ENCODE measurements around the gene KRTAP10-9. TPM values are rescaled to one million over a fixed set of nuclear protein-coding genes. Genes with fewer than 3 reads are reported as not detected.

The KRTAP10-9 gene
- total RNA-seq, 1 experiment from 2014 or later = not detected

DNA sequence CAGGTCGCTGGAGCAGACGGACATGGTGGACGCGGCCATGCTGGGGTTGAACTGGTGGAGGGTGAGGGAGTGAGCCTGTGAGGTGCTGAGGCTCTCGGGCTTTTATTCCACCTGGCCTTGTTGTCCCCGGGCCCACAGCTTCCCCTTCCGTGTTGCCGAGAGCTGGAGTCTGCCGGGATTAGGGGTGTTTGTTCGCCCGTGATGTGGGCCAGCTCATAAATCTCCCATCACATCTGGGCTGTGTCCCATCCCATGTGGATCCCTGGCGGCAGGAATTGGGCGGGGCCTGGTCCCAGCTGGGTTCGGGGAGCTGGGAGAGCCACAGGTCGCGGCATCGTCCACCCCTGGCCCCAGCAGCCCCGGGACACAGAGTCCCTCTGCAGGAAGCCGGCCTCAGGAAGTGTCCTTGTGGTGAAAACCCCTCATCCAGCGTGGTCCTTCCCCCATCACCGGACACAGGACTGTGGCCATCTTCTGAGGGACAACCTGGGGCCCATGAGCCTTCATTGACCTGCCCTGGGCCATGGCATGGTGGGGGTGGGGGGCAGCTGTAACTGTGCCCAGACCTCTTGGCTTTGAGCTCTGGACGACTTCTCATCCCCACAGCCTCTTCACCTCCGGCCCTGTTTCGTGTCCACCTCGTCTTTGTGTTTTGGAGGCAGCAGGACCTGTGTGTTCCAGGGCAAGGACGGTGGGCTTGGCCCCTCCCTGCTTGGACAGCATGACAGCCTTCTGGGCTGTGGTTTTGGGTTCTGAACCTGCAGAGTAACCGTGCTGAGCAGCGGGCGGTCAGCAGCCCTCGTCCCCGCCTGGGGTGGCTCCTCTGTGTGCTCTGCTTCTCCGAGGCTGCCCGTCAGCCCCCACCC is 34.2 kb upstream of the KRTAP10-9 start, which contains the start of gene KRTAP10-6:
KRTAP10-6 (minus strand) TSS at position 60 of the 866 bp plus-strand sequence; CDS start at position 39, 21 bp downstream.
- no peak for DNase-seq (ENCODE audit: low spot score)
- no TSS peak for BruUV-seq (replicated peaks)
- TF ChIP-seq, protein P1, sequence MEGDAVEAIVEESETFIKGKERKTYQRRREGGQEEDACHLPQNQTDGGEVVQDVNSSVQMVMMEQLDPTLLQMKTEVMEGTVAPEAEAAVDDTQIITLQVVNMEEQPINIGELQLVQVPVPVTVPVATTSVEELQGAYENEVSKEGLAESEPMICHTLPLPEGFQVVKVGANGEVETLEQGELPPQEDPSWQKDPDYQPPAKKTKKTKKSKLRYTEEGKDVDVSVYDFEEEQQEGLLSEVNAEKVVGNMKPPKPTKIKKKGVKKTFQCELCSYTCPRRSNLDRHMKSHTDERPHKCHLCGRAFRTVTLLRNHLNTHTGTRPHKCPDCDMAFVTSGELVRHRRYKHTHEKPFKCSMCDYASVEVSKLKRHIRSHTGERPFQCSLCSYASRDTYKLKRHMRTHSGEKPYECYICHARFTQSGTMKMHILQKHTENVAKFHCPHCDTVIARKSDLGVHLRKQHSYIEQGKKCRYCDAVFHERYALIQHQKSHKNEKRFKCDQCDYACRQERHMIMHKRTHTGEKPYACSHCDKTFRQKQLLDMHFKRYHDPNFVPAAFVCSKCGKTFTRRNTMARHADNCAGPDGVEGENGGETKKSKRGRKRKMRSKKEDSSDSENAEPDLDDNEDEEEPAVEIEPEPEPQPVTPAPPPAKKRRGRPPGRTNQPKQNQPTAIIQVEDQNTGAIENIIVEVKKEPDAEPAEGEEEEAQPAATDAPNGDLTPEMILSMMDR (conservative IDR thresholded peaks at IDR 0.05; ENCODE audit: low read depth, low read length) = no peak
- no peak for TF ChIP-seq EZH2 (IDR thresholded peaks at IDR 0.05; ENCODE audit: borderline replicate concordance, low read depth, low read length, poor library complexity, severe bottlenecking)
- Histone ChIP-seq H3K27me3 (replicated peaks; ENCODE audit: insufficient read depth, low read depth, low read length, poor library complexity) (no peaks in the 10 kb centered on the region), H3K9me3 (ENCODE audit: low read depth, low read length, poor library complexity, severe bottlenecking) (no peaks in the 10 kb centered on the region), H3K27ac (ENCODE audit: low read depth, low read length, poor library complexity, severe bottlenecking) (no peak within 1 kb of the TSS), H3K36me3 (ENCODE audit: insufficient read depth, low read length, poor library complexity, severe bottlenecking) (no peaks in the 10 kb centered on the region), H3K4me3 (ENCODE audit: low read depth, low read length, poor library complexity, severe bottlenecking) (no peak within 1 kb of the TSS), H3K4me1 (ENCODE audit: insufficient read depth, low read length, poor library complexity, severe bottlenecking) (no peaks in the 10 kb centered on the region)
- intact Hi-C loops (cut with micrococcal nuclease; ENCODE audit: unreplicated experiment) = no loop called here
- ChIA-PET CTCF (no interaction called here), POLR2A (ENCODE audit: low non-redundant PET) (no interaction called here)

DNA sequence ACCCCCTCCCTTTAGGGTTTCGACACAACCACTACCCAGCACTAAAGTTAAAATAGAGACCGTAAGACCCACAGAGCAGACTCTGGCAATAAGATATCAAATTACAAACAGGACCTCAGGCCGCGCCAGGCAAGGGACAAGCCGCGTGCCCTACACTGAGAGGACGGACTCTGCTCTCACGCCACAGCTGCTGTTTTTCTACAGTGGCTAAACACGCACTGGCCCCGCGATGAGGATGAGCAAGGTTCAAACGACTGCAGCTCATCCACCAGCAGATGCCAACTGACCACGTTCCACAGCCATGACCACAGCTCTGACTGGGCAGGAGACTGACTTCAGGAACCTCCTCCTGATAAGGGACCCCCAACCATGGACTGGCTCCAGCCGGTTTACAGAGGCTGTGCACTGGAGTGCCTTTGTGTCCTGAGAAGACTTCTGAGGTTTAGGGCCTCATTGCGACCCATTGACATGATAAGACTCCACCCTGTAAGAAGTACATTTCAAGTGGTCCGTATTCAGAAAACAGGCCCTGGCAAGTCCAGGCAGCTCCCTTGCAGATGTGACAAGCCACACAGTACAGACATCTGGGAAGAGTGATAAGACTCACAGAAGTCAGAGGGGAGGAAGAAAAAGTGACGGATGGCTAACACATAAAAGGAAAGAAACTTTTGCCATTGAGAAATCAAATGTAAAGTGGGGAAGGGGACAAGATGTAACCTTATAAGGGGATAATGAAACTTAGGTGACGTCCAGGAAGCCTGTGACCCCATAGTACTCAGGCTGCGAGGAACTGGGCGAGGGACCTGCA is 33.1 kb upstream of the KRTAP10-9 start:
- ChIA-PET CTCF (no interaction called here), POLR2A (ENCODE audit: low non-redundant PET) (no interaction called here)
- no peak for DNase-seq (ENCODE audit: low spot score)
- H3K4me1 ChIP-seq (ENCODE audit: insufficient read depth, low read length, poor library complexity, severe bottlenecking) = no peaks in the 10 kb centered on the region
- H3K27ac ChIP-seq (ENCODE audit: low read depth, low read length, poor library complexity, severe bottlenecking) = no peak overlapping the region
- no peaks in the 10 kb centered on the region for H3K36me3 ChIP-seq (ENCODE audit: insufficient read depth, low read length, poor library complexity, severe bottlenecking)
- BruUV-seq (replicated peaks) = no TSS peak
- H3K9me3 ChIP-seq (ENCODE audit: low read depth, low read length, poor library complexity, severe bottlenecking) = peaks cover 2% of the 10 kb centered on the region
- no peak overlapping the region for H3K4me3 ChIP-seq (ENCODE audit: low read depth, low read length, poor library complexity, severe bottlenecking)
- intact Hi-C loops (cut with micrococcal nuclease; ENCODE audit: unreplicated experiment) = no loop called here
- H3K27me3 ChIP-seq (replicated peaks; ENCODE audit: insufficient read depth, low read depth, low read length, poor library complexity) = no peaks in the 10 kb centered on the region
- no peak for TF ChIP-seq EZH2 (IDR thresholded peaks at IDR 0.05; ENCODE audit: borderline replicate concordance, low read depth, low read length, poor library complexity, severe bottlenecking)
- TF ChIP-seq, protein P1 (conservative IDR thresholded peaks at IDR 0.05; ENCODE audit: low read depth, low read length) = no peak

DNA sequence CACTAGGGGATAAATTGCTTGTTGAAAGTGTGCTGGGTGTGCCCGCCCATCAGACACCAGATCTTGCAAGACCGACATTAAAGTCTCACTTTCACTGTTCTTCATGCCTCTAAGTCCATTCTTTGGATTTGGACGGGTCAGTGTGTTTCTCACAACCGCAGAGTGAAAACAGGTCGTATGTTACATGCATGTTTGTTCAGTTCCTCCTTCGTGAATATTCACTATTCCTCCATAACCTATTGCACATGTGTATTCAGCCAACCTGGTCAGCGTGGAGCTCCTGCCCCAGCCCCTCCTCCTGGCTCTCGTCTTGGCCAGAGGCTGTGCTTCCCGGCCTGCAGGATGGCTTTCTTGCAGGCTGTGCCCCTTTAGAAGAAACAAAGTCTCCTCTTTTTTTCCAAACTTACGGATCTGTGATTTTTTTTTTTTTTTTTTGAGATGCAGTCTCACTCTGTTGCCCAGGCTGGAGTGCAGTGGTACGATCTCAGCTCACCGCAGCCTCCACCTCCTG is 32.4 kb upstream of the KRTAP10-9 start:
- H3K36me3 ChIP-seq (ENCODE audit: insufficient read depth, low read length, poor library complexity, severe bottlenecking) = no peaks in the 10 kb centered on the region
- no peak for DNase-seq (ENCODE audit: low spot score)
- intact Hi-C loops (cut with micrococcal nuclease; ENCODE audit: unreplicated experiment) = no loop called here
- no peak overlapping the region for H3K27ac ChIP-seq (ENCODE audit: low read depth, low read length, poor library complexity, severe bottlenecking)
- POLR2A ChIA-PET (ENCODE audit: low non-redundant PET) = no interaction called here
- TF ChIP-seq, protein P1 (conservative IDR thresholded peaks at IDR 0.05; ENCODE audit: low read depth, low read length) = no peak
- no peak for TF ChIP-seq EZH2 (IDR thresholded peaks at IDR 0.05; ENCODE audit: borderline replicate concordance, low read depth, low read length, poor library complexity, severe bottlenecking)
- CTCF ChIA-PET = no interaction called here
- BruUV-seq (replicated peaks) = no TSS peak
- no peaks in the 10 kb centered on the region for H3K4me1 ChIP-seq (ENCODE audit: insufficient read depth, low read length, poor library complexity, severe bottlenecking)
- no peaks in the 10 kb centered on the region for H3K27me3 ChIP-seq (replicated peaks; ENCODE audit: insufficient read depth, low read depth, low read length, poor library complexity)
- peaks cover 3% of the 10 kb centered on the region for H3K9me3 ChIP-seq (ENCODE audit: low read depth, low read length, poor library complexity, severe bottlenecking)
- no peak overlapping the region for H3K4me3 ChIP-seq (ENCODE audit: low read depth, low read length, poor library complexity, severe bottlenecking)
